ENCODE measurements around the gene GCM1.

The GCM1 gene

GRCh38 chr6:53119349-53119748, 29.3 kb downstream of the GCM1 start:
- H3K4me2 ChIP-seq (ENCODE audit: low read depth, low read length, poor library complexity, severe bottlenecking), result no peak overlapping the region
- no peak overlapping the region for H3K4me3 ChIP-seq (ENCODE audit: low read length, poor library complexity, severe bottlenecking)
- no peaks in the 10 kb centered on the region for H3K9me3 ChIP-seq (ENCODE audit: insufficient read depth, low read depth, low read length)
- no peak for TF ChIP-seq EZH2phosphoT487 (IDR thresholded peaks at IDR 0.05; ENCODE audit: borderline replicate concordance)
- no peaks in the 10 kb centered on the region for H4K20me1 ChIP-seq (ENCODE audit: insufficient read depth, low read length, poor library complexity, severe bottlenecking)
- no peaks in the 10 kb centered on the region for H3K27me3 ChIP-seq (ENCODE audit: insufficient read depth, low read length, poor library complexity, severe bottlenecking)
- H3K79me2 ChIP-seq (ENCODE audit: insufficient read depth, low read length), result no peaks in the 10 kb centered on the region
- H3K9ac ChIP-seq (ENCODE audit: low read depth, low read length, poor library complexity, severe bottlenecking), result no peak overlapping the region
- H3K4me1 ChIP-seq (ENCODE audit: insufficient read depth, low read length, poor library complexity, severe bottlenecking), result no peaks in the 10 kb centered on the region
- H3K36me3 ChIP-seq (ENCODE audit: insufficient read depth, low read length), result no peaks in the 10 kb centered on the region
- H2AFZ ChIP-seq (ENCODE audit: low read length), result no peak overlapping the region
- H3F3A ChIP-seq (ENCODE audit: low read depth), result no peaks in the 10 kb centered on the region
- H3K9me2 ChIP-seq (replicated peaks; ENCODE audit: low read depth, low read length), result no peaks in the 10 kb centered on the region

- TF ChIP-seq, protein P1, sequence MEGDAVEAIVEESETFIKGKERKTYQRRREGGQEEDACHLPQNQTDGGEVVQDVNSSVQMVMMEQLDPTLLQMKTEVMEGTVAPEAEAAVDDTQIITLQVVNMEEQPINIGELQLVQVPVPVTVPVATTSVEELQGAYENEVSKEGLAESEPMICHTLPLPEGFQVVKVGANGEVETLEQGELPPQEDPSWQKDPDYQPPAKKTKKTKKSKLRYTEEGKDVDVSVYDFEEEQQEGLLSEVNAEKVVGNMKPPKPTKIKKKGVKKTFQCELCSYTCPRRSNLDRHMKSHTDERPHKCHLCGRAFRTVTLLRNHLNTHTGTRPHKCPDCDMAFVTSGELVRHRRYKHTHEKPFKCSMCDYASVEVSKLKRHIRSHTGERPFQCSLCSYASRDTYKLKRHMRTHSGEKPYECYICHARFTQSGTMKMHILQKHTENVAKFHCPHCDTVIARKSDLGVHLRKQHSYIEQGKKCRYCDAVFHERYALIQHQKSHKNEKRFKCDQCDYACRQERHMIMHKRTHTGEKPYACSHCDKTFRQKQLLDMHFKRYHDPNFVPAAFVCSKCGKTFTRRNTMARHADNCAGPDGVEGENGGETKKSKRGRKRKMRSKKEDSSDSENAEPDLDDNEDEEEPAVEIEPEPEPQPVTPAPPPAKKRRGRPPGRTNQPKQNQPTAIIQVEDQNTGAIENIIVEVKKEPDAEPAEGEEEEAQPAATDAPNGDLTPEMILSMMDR (conservative IDR thresholded peaks at IDR 0.05; ENCODE audit: low read length), result no peak
- TF ChIP-seq EZH2phosphoT487 (IDR thresholded peaks at IDR 0.05; ENCODE audit: borderline replicate concordance), result no peak
These were observed 32.9 kb downstream of the GCM1 start for GRCh38 chr6:53115741-53116140.

DNA sequence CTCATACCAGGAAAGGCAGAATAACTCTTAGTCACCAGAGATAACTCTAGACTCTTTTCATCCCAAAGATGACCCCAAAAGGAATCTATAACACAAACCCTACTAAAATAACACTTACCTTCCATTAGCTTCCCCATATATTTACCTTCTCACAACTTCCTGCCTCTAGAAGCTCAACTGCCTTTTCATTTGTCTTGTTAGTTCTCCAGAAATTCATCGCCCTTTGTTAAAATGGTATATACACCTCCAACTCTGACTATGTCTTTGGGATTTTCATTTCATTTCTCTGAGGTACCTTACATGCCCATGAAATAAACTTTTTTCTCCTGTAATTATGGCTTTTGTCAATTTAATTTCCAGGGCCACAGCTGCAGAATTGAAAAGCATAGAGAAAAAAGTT, 33.5 kb downstream of the GCM1 start:
- Histone ChIP-seq H3K4me1 (ENCODE audit: insufficient read depth, low read length, poor library complexity, severe bottlenecking) (peaks cover 9% of the 10 kb centered on the region), H3K27me3 (ENCODE audit: insufficient read depth, low read length, poor library complexity, severe bottlenecking) (no peaks in the 10 kb centered on the region), H3F3A (ENCODE audit: low read depth) (no peaks in the 10 kb centered on the region), H3K4me2 (ENCODE audit: low read depth, low read length, poor library complexity, severe bottlenecking) (no peak overlapping the region), H2AFZ (ENCODE audit: low read length) (no peak overlapping the region), H3K9me3 (ENCODE audit: insufficient read depth, low read depth, low read length) (no peaks in the 10 kb centered on the region), H3K9ac (ENCODE audit: low read depth, low read length, poor library complexity, severe bottlenecking) (no peak overlapping the region), H3K9me2 (replicated peaks; ENCODE audit: low read depth, low read length) (no peaks in the 10 kb centered on the region), H3K36me3 (ENCODE audit: insufficient read depth, low read length) (no peaks in the 10 kb centered on the region), H4K20me1 (ENCODE audit: insufficient read depth, low read length, poor library complexity, severe bottlenecking) (no peaks in the 10 kb centered on the region), H3K79me2 (ENCODE audit: insufficient read depth, low read length) (no peaks in the 10 kb centered on the region), H3K4me3 (ENCODE audit: low read length, poor library complexity, severe bottlenecking) (no peak overlapping the region)
- TF ChIP-seq EZH2phosphoT487 (IDR thresholded peaks at IDR 0.05; ENCODE audit: borderline replicate concordance), result no peak
- TF ChIP-seq, protein P1 (conservative IDR thresholded peaks at IDR 0.05; ENCODE audit: low read length), result no peak

More at GRCh38 chr6:53115741-53116140, 32.9 kb downstream of the GCM1 start:
- Histone ChIP-seq H3K79me2 (ENCODE audit: insufficient read depth, low read length) (no peaks in the 10 kb centered on the region), H4K20me1 (ENCODE audit: insufficient read depth, low read length, poor library complexity, severe bottlenecking) (no peaks in the 10 kb centered on the region), H3K27me3 (ENCODE audit: insufficient read depth, low read length, poor library complexity, severe bottlenecking) (no peaks in the 10 kb centered on the region), H3K9ac (ENCODE audit: low read depth, low read length, poor library complexity, severe bottlenecking) (no peak overlapping the region), H3K4me3 (ENCODE audit: low read length, poor library complexity, severe bottlenecking) (no peak overlapping the region), H3K36me3 (ENCODE audit: insufficient read depth, low read length) (no peaks in the 10 kb centered on the region), H3K9me2 (replicated peaks; ENCODE audit: low read depth, low read length) (no peaks in the 10 kb centered on the region), H3K9me3 (ENCODE audit: insufficient read depth, low read depth, low read length) (no peaks in the 10 kb centered on the region), H3F3A (ENCODE audit: low read depth) (no peaks in the 10 kb centered on the region), H3K4me2 (ENCODE audit: low read depth, low read length, poor library complexity, severe bottlenecking) (no peak overlapping the region), H3K4me1 (ENCODE audit: insufficient read depth, low read length, poor library complexity, severe bottlenecking) (peaks cover 7% of the 10 kb centered on the region), H2AFZ (ENCODE audit: low read length) (no peak overlapping the region)

- H3F3A ChIP-seq (ENCODE audit: low read depth), result no peaks in the 10 kb centered on the region
- no peaks in the 10 kb centered on the region for H3K79me2 ChIP-seq (ENCODE audit: insufficient read depth, low read length)
- H3K4me2 ChIP-seq (ENCODE audit: low read depth, low read length, poor library complexity, severe bottlenecking), result no peak overlapping the region
- TF ChIP-seq, protein P1 (conservative IDR thresholded peaks at IDR 0.05; ENCODE audit: low read length), result no peak
- TF ChIP-seq EZH2phosphoT487 (IDR thresholded peaks at IDR 0.05; ENCODE audit: borderline replicate concordance), result no peak
- H3K9ac ChIP-seq (ENCODE audit: low read depth, low read length, poor library complexity, severe bottlenecking), result no peak overlapping the region
- H4K20me1 ChIP-seq (ENCODE audit: insufficient read depth, low read length, poor library complexity, severe bottlenecking), result no peaks in the 10 kb centered on the region
- no peaks in the 10 kb centered on the region for H3K27me3 ChIP-seq (ENCODE audit: insufficient read depth, low read length, poor library complexity, severe bottlenecking)
- H3K36me3 ChIP-seq (ENCODE audit: insufficient read depth, low read length), result no peaks in the 10 kb centered on the region
- no peaks in the 10 kb centered on the region for H3K9me2 ChIP-seq (replicated peaks; ENCODE audit: low read depth, low read length)
- H3K4me3 ChIP-seq (ENCODE audit: low read length, poor library complexity, severe bottlenecking), result no peak overlapping the region
- H2AFZ ChIP-seq (ENCODE audit: low read length), result no peak overlapping the region
- H3K4me1 ChIP-seq (ENCODE audit: insufficient read depth, low read length, poor library complexity, severe bottlenecking), result peaks cover 18% of the 10 kb centered on the region
- H3K9me3 ChIP-seq (ENCODE audit: insufficient read depth, low read depth, low read length), result no peaks in the 10 kb centered on the region
These were observed 34.9 kb downstream of the GCM1 start for GRCh38 chr6:53113742-53114141.

Measured in Loucy (cell line).